NCI-H2081 treated with DMSO at 0.1 percent for 48 hours (cell line): ENCODE measurements around the gene IBSP.

Experiments
- DNase-seq: peaks from one replicate; lab custom pipeline; 2025; lab: John Stamatoyannopoulos, UW

IBSP gene, protein sequence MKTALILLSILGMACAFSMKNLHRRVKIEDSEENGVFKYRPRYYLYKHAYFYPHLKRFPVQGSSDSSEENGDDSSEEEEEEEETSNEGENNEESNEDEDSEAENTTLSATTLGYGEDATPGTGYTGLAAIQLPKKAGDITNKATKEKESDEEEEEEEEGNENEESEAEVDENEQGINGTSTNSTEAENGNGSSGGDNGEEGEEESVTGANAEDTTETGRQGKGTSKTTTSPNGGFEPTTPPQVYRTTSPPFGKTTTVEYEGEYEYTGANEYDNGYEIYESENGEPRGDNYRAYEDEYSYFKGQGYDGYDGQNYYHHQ

DNA sequence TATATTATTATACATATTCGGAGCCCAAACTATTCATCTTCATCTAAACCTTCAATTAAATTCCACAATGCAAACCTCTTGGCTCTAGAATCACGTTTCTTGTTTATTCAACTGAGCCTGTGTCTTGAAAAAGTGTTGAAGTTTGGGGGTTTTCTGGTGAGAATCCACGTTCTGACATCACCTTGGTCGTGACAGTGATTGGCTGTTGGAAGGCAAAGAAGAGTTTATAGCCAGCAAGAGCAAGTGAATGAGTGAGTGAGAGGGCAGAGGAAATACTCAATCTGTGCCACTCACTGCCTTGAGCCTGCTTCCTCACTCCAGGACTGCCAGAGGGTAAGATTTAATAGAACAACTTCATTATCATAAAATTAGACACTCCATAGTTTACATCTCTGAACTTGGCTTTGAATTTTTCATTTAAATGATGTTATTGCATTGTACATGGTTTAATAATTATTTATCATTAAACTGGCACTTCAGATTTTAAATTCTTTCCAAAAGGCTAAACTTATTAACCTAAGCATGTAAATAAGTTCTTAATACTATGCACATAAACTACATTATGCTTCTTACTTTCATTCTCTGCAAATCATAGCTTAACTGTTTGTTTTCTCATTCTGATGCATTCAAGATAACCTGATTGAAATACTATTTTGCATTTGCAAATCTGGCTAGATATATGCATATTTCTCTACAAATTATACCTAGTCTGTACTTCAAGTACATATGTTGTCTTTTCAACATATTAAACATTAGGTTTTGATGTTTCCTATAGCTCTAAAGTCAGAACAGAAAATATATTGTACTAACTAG lies at the start of gene IBSP:
IBSP (plus strand) TSS at position 254 of the 813 bp plus-strand sequence. CDS start 2,808 bp downstream, outside the sequence.
- no peak for DNase-seq

DNA sequence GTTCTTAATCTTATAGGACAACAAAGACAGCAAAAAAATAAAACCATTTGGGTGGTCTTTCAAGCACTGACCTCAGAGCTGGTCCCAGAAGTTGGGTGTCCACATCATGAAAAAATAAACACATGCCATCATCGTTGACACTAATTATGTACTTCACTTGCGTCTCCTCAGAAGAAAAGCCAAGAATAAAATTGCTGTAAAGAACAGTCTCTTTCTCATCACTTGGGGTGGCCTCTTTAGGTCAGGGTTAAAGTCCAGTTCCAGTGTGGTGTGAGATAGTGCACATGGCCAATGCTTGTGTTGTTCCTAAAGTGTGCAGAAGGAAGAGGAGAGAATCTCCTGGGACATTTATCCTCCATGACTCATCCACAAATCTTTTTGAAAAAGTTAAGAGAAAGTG lies 49.5 kb upstream of the IBSP start:
- no peak for DNase-seq

DNA sequence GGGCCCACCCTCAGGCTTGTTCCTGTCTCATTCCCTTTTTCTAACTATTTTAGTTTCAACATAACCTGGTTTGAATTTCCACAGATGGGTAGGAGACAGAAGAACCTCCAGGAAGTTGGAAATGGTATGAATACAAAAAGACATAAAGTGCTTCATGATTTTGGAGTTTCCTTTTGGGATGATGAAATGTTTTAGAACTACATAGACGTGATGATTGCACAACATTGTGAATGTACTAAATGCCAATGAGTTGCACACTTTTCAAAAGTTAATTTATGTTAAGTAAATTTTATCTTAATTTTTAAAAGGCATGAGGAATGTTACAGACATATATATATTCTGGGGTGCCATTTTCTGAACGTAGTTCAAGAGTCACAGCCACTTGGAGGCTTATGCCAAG lies 41.1 kb upstream of the IBSP start:
- DNase-seq, result no peak

- DNase-seq, result no peak
Measured at GRCh38 chr4:87762311-87762710, 37.0 kb upstream of the IBSP start.

- no peak for DNase-seq
Measured at GRCh38 chr4:87781569-87781968, 17.8 kb upstream of the IBSP start.

DNA sequence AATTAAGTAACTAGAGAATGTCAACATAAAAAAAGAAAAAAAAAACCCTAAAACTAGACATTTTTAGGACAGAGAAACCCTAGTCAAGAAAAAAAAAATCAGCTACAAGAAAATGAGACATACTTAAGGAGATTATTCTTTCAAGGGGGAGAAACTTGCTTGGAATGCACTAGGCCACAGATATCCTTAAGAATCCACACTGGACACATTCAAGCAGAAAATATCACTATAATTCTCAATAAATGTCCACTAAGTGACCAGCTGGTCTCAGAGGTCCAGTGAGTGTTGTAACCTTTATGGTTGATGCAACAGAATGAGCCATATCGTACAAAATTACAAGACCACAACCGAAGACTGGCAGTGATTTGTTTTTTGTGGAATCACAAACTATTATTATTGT lies 15.6 kb upstream of the IBSP start:
- DNase-seq, result no peak

- no peak for DNase-seq
Measured at GRCh38 chr4:87785731-87786509, 13.4 kb upstream of the IBSP start.

- no peak for DNase-seq
Measured at GRCh38 chr4:87802858-87803257, 3.5 kb downstream of the IBSP start.

DNA sequence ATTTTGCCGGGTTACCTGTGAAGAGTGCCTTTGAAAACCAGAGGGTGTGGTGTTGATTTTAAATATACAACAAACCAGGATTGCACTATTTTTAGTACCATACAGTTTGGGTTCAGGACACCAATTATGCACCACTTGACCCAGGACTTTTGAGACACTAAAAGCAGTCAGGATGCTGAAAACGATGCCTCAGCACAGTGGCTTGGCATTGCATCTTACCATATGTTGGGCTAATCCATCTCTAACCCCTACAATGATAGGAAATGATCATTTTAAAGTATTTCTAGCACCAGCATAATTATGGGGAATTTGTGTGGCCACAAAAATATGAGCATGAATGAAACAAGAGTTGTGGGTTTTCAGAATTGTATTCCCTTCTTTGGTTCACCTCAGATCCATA lies 4.1 kb downstream of the IBSP start:
- DNase-seq, result no peak

DNA sequence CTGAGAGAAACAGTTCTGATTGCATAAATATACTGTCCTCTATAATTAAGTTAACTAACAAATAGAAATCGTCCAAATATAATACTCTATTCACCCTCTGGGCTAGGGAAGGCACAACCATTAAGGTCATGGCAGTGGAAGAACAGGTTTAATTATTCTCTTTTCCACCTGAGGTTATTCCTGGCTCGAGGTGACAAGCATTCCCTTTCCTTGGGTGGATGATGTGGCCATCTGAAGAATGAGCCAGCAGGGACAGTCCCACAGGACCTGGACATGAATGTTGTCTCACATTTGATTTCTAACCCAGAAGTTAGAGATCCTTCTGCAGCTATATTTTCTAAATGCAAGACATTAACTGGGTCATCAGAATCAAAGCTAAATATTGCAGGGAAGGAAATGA lies 5.5 kb downstream of the IBSP start:
- DNase-seq, result no peak

DNA sequence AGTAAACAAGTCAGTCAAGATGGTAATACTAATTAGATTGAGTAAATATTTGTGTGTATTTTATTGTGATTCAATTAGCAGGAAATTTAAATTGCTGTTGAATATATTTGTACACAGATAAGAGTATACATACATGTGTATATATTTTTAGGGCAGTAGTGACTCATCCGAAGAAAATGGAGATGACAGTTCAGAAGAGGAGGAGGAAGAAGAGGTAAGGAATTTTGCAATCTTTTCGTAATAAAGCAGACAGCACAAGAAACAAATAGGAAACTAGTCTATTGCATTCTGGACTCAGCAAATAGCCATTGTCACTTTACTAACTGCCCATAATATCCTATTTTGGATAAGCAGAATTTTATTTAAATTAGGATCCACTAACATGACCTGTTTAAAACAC lies 6.6 kb downstream of the IBSP start:
- no peak for DNase-seq

GRCh38 chr4:87806520-87806919 lies 7.2 kb downstream of the IBSP start:
- DNase-seq, result no peak

DNA sequence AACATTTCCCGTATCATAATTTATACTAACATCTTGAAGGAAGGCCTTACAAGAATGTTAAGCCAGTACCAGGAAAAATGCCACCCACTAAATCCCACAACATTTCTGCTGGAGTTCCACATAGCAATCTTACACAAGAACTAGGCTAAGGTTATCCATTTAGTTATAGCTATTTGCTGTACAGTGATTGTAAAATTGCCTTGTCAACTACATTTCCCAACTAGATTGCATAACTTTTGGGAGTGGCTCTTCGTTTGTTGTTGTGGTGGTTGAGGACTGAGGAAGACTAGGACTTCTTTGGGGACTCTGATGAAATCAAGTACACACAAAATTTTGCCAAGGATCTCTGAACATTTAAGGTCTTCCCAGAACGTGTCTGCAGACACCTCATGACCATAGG lies 8.0 kb downstream of the IBSP start:
- no peak for DNase-seq

GRCh38 chr4:87811977-87812376 lies 12.6 kb downstream of the IBSP start:
- DNase-seq, result no peak

DNA sequence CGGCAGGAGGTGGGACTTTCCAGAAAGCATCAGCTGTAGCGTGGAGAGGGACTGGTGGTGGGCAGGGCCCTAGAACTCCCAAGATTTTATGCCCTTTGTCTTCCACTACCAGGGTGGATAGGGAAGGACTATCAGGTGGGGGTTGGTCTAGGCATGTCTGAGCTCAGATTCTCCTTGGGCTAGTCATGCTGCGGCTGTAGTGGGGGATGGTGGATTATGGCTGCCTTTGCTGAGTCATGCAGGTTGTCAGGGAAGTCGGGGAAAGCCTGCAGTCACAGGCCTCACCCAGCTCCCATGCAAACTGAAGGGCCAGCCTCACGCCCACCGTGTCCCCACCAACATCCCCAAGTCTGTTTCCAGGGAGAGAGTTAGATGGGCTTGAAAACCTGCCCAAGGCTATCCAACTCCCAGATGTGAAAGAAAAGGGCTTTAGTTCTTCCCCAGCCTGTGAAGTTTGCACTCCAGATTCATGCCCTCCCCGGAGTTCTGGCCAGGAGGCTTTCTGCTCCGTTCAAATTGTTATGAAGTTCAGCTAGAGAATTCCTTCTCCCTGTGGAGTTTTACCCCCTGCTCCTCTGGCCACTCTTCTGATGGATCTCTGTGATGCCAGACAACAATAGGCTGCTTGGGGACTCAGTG lies 20.0 kb downstream of the IBSP start:
- no peak for DNase-seq

DNA sequence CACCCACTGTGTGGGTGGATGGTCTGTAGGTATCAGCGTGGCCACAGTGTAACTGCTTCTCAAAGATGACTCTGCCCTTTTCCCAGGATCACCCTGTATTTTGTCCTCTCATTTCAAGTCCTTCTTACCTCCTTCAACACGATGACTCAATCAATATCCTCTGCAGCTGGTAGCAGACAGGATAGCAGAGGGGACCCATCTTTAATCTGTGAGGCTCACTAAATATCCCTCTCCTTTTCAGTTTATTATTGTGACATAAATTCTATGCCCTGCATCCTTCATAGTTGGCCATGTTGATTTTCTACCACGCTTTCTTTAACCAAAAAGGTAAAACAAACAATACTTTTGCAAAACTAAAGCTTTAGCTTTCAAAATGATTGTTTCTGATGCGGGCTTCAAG lies 23.8 kb downstream of the IBSP start:
- DNase-seq, result no peak

DNA sequence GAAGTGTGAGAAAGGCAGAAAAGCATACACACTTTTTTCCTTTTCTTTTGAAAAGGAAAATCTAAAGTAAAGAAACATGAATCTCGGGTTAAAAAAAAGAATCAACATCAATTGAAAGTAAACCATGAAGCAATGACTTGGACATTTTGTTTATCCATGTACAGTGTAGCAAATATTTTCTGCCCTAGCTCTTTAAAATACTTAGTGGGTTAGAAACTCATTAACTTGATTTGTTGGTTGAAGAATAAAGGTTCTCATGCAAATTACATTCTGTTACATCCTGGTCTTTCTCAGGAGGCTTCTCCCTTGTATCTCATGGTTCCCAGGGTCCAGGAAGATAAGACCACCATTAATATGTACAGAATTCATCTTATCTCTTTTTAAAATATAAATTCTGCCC lies 24.4 kb downstream of the IBSP start:
- no peak for DNase-seq

DNA sequence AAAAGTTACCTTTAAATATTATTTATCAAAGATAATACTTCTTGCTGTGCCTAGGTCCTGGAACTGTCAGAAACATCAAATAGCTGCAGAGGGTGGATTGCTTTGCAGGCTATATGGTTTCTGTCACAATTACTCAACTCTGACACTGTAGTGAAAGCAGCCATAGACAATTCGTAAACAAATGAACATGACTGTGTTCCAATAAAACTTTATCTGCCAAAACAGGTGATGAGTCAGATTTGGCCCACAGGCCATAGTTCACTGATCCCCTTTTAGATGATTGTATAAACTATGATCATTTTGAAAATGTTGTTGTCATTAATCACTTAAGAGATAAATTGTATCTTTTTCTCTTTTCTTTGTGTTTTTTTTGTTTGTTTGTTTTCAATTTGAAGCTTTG lies 25.0 kb downstream of the IBSP start:
- DNase-seq, result no peak

- no peak for DNase-seq
Measured at GRCh38 chr4:87832669-87833068, 33.3 kb downstream of the IBSP start, which contains the start of gene MEPE. TSS of gene MEPE (plus strand) at chr4:87832969. CDS start at chr4:87834715, 1,746 bp downstream.

- no peak for DNase-seq
Measured at GRCh38 chr4:87834401-87834800, 35.0 kb downstream of the IBSP start.

GRCh38 chr4:87835197-87835596 lies 35.8 kb downstream of the IBSP start:
- DNase-seq, result no peak

DNA sequence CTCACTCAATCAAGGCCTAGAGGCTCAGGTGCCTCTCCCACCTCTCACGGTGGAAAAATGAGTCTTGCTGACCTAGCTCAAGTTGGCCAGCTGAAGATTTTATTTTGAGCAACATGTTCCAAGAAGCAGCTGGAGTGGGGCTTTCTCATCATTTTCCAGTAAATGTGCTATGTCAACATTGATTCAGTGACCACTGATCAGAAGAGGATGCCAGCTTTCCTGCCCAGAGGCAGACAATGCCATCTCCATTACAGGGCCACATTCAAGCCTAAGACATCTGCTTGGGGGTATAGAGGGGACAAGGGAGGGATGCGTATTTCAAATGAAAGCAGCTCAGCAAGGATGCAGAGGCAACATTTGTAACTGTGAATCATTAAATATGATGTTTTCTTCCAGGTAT lies 36.4 kb downstream of the IBSP start:
- DNase-seq, result no peak
